GOT3 (cell line): ENCODE measurements around the gene SBNO2.

Source experiments
- DNase-seq: peaks from one replicate; lab custom pipeline; 2025; ENCODE audit warnings: mixed read lengths; lab: John Stamatoyannopoulos, UW

SBNO2 gene

GRCh38 chr19:1070931-1071791, 102.9 kb downstream of the SBNO2 start:
- no peak for DNase-seq

GRCh38 chr19:1070576-1070930, 103.5 kb downstream of the SBNO2 start:
- DNase-seq: no peak

DNA sequence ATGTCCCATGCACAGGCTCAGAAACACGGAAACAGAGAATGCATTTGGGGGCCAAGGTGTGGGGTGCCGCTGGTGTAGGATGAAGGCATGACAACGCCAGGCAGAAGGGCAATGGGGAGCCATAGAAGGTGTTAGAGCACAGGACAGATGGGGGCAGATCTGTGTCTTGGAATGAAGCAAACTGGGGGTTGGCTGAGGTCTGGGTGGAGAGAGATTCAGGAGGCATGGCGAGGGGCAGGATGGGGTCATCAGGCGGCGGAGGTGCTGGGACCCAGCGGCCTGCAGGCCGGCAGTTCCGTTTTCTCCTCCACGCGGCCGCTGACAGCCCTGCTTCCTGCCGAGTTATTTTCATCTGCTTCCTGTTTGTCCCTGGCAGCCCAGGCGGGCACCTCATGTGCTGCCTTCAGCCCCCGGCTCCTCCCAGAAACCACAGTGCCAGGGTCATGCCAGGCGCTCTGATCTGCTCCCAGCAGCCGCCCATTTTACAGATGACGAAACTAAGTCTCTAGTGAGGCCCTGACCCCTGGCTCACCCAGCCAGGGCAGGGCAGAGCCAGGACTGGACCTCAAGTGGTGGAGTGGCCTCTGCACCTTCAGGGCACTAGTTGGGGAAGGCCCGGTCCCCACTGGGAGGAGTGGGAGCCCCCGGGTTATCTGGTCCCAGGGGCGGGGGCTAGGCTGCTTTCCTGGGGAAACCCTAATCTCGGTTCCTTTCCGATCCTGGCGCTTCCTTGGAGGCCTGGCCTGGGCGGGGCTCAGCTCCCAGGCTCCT, 104.9 kb downstream of the SBNO2 start:
- no peak for DNase-seq

- DNase-seq: no peak
These were observed 105.8 kb downstream of the SBNO2 start for GRCh38 chr19:1068009-1069001.

GRCh38 chr19:1067341-1067957, 106.6 kb downstream of the SBNO2 start:
- no peak for DNase-seq

DNA sequence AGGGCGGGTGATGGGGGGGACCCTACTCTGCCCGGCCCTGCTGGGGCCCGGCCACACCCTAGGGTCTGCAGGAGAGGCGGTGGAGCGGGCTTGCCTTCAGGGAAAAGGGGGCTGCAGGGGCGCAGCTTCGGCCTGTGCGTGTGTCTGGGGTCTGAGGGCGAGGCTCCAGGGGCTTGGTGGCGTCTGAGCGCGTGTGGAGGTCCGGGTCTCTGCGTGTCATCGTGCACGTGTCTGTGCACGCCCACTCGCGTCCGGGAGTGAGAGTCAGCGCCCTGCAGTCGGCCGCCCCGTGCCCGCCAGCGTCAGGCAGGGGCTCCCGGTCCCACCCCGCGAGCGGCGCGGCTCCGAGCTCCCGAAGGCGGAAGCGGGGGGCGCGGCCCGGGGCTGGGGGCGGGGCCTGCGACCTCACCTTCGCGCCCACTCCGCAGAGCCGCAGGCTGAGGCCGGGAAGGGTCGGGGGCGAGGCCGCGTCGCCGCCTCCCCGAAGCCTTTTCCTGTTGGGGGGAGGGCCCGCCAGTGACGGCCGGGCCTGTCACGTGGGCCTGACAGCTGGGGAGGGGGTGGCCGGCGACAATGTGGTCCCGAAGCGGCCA, 107.2 kb downstream of the SBNO2 start, which contains the start of gene ARHGAP45:
Gene ARHGAP45, plus strand, starts transcription at position 420 of the 593 bp plus-strand sequence. CDS start 239 bp downstream, outside the sequence.
- no peak for DNase-seq

- DNase-seq: no peak
These were observed 107.8 kb downstream of the SBNO2 start for GRCh38 chr19:1066251-1066747.

DNA sequence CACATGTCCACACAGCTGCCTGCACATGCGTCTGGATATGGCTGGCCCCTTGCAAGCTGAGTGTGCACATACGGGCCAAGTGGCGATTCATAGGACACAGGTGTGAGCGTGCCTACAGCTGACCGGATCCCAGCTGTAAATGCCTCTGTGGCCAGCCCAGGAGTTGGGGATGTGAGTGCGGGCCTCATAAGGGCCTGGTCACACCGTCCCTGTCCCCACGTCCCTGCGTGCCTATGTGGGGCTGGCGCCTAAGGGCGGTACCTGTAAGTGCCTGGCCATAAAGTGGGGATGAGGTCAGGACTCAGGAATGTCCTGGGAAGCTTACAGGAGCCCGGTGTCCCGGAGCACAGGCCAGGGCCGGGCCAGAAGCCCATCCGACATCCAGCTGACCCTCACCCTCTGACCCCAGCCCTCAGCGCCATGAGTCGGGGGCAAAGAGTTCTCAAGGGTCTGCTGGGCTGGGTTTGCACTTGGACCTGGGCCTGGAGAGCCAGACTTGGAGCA, 108.4 kb downstream of the SBNO2 start:
- no peak for DNase-seq

- no peak for DNase-seq
These were observed 109.1 kb downstream of the SBNO2 start for GRCh38 chr19:1064661-1065605.

DNA sequence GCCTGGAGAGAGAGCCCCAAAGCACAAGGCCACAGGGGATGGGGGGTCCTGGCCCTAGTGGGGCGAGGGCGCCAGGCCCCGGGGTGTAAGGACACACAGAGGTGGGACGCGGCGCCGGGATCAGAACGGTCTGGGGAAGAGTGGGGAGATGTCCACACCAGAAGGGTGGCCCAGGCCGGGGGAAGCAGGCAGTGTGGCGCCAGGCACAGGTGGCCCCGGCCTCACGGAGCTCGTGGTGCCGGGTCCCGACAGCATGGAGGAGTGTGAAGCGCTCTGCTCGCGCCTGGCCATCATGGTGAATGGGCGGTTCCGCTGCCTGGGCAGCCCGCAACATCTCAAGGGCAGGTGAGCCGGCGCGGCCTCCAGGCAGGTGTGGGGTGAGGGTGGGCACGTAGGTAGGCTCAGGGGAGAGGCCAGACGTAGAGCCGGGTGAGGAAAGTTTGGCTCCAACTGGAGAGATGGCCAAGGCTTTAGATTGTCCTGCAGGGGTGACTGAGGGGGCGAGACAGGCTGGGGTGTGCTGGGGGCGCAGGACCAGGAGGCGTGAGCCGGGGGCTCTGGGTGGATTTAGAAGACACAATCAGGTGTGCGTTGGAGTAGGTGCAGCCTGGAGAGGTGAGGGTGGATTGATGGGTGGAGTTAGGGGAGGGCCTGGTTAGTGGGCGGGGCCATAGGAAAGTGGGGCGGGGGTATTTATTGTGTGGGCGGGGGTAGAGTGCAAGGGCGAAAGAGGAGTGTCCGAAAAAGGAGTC, 110.0 kb downstream of the SBNO2 start:
- no peak for DNase-seq

DNA sequence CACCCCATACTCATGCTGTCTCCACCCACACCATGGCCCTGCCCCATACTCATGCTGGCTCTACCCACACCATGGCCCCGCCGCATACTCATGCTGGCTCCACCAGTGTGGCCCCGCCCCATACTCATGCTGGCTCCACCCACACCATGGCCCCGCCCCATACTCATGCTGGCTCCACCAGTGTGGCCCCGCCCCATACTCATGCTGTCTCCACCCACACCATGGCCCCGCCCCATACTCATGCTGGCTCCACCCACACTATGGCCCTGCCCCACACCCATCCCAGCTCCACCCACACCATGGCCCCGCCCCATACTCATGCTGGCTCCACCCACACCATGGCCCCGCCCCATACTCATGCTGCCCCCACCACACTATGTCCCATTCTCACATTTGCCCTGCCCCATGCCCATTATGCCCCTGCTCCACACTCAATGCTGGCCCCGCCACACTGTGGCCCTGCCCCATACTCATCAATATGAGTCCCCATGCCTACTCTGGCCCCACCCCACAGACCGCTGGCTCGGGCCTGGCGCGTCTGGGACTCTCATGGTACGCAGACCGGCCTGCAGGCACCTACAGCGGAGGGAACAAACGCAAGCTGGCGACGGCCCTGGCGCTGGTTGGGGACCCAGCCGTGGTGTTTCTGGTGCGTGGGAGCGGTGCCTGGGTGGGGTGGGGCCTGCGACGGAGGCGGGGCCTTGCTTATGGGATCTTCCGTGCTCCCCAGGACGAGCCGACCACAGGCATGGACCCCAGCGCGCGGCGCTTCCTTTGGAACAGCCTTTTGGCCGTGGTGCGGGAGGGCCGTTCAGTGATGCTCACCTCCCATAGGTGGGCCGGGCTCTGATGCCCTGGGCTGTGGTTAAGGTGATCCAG, 110.8 kb downstream of the SBNO2 start:
- no peak for DNase-seq

DNA sequence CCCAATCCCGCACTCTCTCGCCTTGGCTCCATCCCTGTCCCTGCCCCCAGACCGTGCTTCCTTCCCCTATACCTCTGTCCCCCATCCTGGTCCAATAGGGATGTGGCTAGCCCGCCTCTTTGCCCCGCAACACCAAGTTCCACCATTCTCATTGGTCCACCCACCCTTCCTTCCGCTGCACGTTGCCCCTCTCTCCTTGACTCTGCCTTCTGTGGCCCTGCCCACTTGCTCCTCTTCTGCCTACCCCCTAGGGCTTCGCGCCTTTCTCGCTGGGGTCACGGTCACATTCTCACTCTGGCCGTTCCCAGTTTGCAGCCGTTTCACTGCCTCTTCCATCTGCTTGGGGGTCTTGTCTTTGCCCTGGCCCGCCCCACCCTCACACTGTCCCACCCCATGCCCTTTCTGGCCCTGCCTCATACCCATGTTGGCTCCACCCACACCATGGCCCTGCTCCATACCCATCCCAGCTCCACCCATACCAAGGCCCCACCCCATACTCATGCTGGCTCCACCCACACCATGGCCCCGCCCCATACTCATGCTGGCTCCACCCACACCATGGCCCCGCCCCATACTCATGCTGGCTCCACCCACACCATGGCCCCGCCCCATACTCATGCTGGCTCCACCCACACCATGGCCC, 111.6 kb downstream of the SBNO2 start:
- no peak for DNase-seq

DNA sequence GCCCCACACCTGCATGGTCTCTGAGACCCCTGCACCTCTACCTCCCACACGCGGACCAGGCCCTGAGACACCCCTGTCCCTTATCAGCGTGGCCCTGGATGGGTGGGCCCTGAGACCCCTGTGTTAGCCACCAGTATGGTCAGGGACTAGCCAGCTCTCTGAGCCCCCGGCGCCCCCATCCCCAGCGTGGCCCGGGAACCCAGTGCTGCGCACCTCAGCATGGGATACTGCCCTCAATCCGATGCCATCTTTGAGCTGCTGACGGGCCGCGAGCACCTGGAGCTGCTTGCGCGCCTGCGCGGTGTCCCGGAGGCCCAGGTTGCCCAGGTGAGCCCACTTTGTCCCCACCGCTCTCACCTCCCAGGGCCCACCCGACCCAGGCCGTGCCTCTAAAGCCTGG, 112.1 kb downstream of the SBNO2 start:
- DNase-seq: no peak

DNA sequence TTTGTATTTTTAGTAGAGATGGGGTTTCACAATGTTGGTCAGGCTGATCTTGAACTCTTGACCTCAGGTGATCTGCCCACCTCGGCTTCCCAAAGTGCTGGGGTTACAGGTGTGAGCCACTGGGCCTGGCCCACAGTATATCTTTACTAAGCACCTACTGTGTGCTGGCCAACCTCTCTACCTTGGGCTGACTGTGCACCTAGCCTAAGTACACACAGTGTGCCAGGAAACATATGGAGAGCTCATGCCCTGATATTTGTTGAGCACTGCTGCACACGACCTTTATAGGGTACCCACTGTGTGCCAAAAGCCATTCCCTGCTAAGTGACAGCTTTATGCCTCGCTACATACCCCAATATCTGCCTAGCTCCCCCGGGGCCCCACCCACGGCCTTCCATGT, 113.4 kb downstream of the SBNO2 start:
- no peak for DNase-seq

DNA sequence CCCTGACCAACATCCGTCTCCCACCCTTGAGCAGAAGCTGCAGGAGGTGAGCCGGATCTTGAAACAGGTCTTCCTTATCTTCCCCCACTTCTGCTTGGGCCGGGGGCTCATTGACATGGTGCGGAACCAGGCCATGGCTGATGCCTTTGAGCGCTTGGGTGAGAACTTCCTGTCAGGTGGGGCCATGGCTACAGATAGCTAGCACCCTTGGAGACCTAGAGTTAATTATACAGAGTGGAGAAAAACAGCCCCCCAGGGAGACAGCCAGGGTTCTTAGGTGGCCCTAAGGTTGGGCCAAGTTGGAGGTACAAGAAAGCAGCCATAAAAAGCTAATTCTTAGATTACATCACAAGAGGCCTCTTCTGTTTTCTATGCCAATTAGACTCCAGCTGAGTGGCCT, 116.0 kb downstream of the SBNO2 start:
- DNase-seq: no peak
